ENCODE measurements around the gene PDLIM5. TPM values are rescaled to one million over a fixed set of nuclear protein-coding genes. Genes with fewer than 3 reads are reported as not detected.

The PDLIM5 gene
- total and polyA plus RNA-seq, 4 donors = 20.4 to 93.4 (median 59.8) TPM

DNA sequence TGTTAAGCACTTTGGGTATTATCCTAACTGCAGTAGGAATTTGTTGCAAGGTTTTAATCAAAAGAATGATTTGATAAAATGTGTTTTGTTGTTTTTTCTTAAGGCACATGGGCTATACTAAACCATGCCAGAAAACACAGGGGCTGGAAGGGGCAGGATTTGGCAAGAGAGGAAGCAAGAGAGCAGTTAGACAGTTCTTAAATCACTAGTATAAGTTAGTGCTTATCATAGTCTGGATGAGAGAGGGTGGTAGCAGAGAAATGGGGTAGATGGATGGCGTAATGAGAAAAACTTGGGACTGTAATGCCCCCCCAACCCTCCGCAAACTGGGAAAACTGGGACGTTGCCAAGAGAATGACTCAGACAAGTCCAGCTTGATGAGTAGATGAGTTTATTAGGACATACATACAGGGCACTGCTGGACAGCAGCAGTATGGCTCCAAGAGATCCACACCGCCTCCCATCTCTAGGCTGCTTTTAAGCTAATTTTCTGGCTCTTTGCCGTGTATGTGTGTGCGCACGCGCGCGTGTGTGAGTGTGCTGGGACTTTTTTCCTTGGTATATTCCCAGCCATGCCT is 151.5 kb downstream of the PDLIM5 start:
- no peak for TF ChIP-seq CTCF (IDR thresholded peaks at IDR 0.05; ENCODE audit: control extremely low read depth, extremely low read depth)
- Histone ChIP-seq H3K4me1 (ENCODE audit: control insufficient read depth in 5 of 5, insufficient read depth in 5 of 5, low read length in 5 of 5) (peaks cover 0 to 16% (median 6%) of the 10 kb centered on the region in 5 donors), H3K9ac (ENCODE audit: insufficient read depth in 1 of 2, low read length in 2 of 2) (no peak overlapping the region), H3K9me3 (ENCODE audit: control insufficient read depth in 4 of 4, insufficient read depth in 3 of 4, low read length in 3 of 4) (no peaks in the 10 kb centered on the region), H3K27ac (ENCODE audit: low read depth in 1 of 2, low read length in 1 of 2) (peak overlapping the region in 1 of 2 donors; percentile 33), H3K4me3 (no peak overlapping the region), H3K27me3 (ENCODE audit: control insufficient read depth in 3 of 3, insufficient read depth in 3 of 3, low read length in 2 of 3) (no peaks in the 10 kb centered on the region), H3K36me3 (ENCODE audit: control insufficient read depth in 4 of 4, insufficient read depth in 4 of 4, low read length in 4 of 4) (no peaks in the 10 kb centered on the region)
- DNase-seq = peak; percentile 91 to 95 (median 93)
- ATAC-seq (ENCODE audit: insufficient read depth, low FRiP score) = no peak
- 82 to 86% methylated on average over 10 of the region's 10 CpGs for WGBS, 2 donors

- 73 to 83% methylated on average over 3 of the region's 3 CpGs for WGBS, 2 donors
- H3K36me3 ChIP-seq (ENCODE audit: control insufficient read depth in 4 of 4, insufficient read depth in 4 of 4, low read length in 4 of 4) = no peaks in the 10 kb centered on the region
- peaks cover 0 to 16% (median 6%) of the 10 kb centered on the region in 5 donors for H3K4me1 ChIP-seq (ENCODE audit: control insufficient read depth in 5 of 5, insufficient read depth in 5 of 5, low read length in 5 of 5)
- no peak for TF ChIP-seq CTCF (IDR thresholded peaks at IDR 0.05; ENCODE audit: control extremely low read depth, extremely low read depth)
- ATAC-seq (ENCODE audit: insufficient read depth, low FRiP score) = no peak
- DNase-seq = no peak
- H3K4me3 ChIP-seq = no peak overlapping the region
- H3K9ac ChIP-seq (ENCODE audit: insufficient read depth in 1 of 2, low read length in 2 of 2) = no peak overlapping the region
- no peaks in the 10 kb centered on the region for H3K9me3 ChIP-seq (ENCODE audit: control insufficient read depth in 4 of 4, insufficient read depth in 3 of 4, low read length in 3 of 4)
- H3K27me3 ChIP-seq (ENCODE audit: control insufficient read depth in 3 of 3, insufficient read depth in 3 of 3, low read length in 2 of 3) = no peaks in the 10 kb centered on the region
- no peak overlapping the region for H3K27ac ChIP-seq (ENCODE audit: low read depth in 1 of 2, low read length in 1 of 2)
Measured at GRCh38 chr4:94605241-94605805, 153.6 kb downstream of the PDLIM5 start.

DNA sequence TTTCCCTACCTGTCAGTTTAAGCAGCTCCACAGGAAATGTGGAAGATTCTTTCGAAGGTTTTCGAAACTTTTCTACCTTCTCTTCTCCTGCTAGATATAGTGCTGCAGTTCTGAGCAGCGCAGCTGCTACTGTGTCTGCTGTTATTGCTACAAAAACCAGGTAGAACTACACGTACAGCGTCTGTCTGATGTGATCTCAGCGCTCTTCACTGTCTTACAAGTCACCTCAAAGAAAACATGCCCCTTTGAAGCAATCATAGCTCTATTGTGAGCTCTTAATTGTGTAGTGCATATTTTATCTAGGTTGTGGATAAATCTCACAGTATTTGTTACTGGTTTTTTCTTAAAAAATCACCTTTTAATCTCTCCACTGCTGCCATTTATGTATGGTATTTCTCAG is 158.4 kb downstream of the PDLIM5 start:
- TF ChIP-seq CTCF (IDR thresholded peaks at IDR 0.05; ENCODE audit: control extremely low read depth, extremely low read depth) = no peak
- Histone ChIP-seq H3K9me3 (ENCODE audit: control insufficient read depth in 4 of 4, insufficient read depth in 3 of 4, low read length in 3 of 4) (no peaks in the 10 kb centered on the region), H3K27ac (ENCODE audit: low read depth in 1 of 2, low read length in 1 of 2) (no peak overlapping the region), H3K9ac (ENCODE audit: insufficient read depth in 1 of 2, low read length in 2 of 2) (no peak overlapping the region), H3K4me1 (ENCODE audit: control insufficient read depth in 5 of 5, insufficient read depth in 5 of 5, low read length in 5 of 5) (peaks cover 0 to 4% (median 0%) of the 10 kb centered on the region in 5 donors), H3K27me3 (ENCODE audit: control insufficient read depth in 3 of 3, insufficient read depth in 3 of 3, low read length in 2 of 3) (no peaks in the 10 kb centered on the region), H3K4me3 (no peak overlapping the region), H3K36me3 (ENCODE audit: control insufficient read depth in 4 of 4, insufficient read depth in 4 of 4, low read length in 4 of 4) (no peaks in the 10 kb centered on the region)
- no peak for ATAC-seq (ENCODE audit: insufficient read depth, low FRiP score)
- WGBS, 2 donors = 92 to 94% methylated on average over 6 of the region's 6 CpGs
- DNase-seq = no peak

All from lung (tissue), 12 donors.